Uterus (tissue), 4 donors: ENCODE data around the gene MUC13. TPM values are rescaled to one million over a fixed set of nuclear protein-coding genes. Genes with fewer than 3 reads are reported as not detected.

Experiments
- DNase-seq, 2 donors: peaks; one replicate each; pipeline ENCODE4 v3.0.0-alpha.2; 2019 to 2020
- H3K27ac ChIP-seq, 2 donors: fragments of 200-600 bp; sonication (generic); 1 replicate in 1 of 2; 2 replicates in 1 of 2; pipeline ENCODE4 v1.5.1; 2016 to 2018
- H3K27me3 ChIP-seq, 2 donors: fragments of 200-600 bp; sonication (generic); one replicate each; pipeline ENCODE4 v1.5.1; 2018 to 2019; ENCODE audit warnings: control low read depth in 1 of 2
- H3K36me3 ChIP-seq, 2 donors: fragments of 200-600 bp; sonication (generic); one replicate each; pipeline ENCODE4 v1.5.1; 2019; ENCODE audit warnings: control low read depth in 1 of 2
- H3K4me1 ChIP-seq, 2 donors: fragments of 200-600 bp; sonication (generic); one replicate each; pipeline ENCODE4 v1.5.1; 2018 to 2019; ENCODE audit warnings: control low read depth in 1 of 2
- H3K4me3 ChIP-seq, 2 donors: fragments of 200-600 bp; sonication (generic); 1 replicate in 1 of 2; 2 replicates in 1 of 2; pipeline ENCODE4 v1.5.1; 2018 to 2019; ENCODE audit warnings: mild to moderate bottlenecking in 1 of 2
- H3K9me3 ChIP-seq, 2 donors: fragments of 200-600 bp; sonication (generic); one replicate each; pipeline ENCODE4 v1.5.1; 2019; ENCODE audit warnings: control low read depth in 1 of 2
- POLR2A ChIP-seq, 2 donors: fragments of 450-650 bp; IDR thresholded peaks; one replicate each; pipeline ENCODE4 v1.6.1; 2016; ENCODE audit warnings: antibody characterized with exemption in 2 of 2, mild to moderate bottlenecking in 1 of 2, moderate library complexity in 1 of 2
- intact Hi-C: fragments of 100-400 bp; cut with DNase I; formaldehyde crosslinking; loops from one replicate; pipeline ENCODE4 v1.15.1; 2023; ENCODE audit warnings: low total_unique reads
- total RNA-seq, 4 donors: library from RNA; depleted of rRNA in 3 of 4; stranded (reverse); fragments of >200 nt in 3 of 4; gene quantifications; one replicate each; pipeline versions ENCODE4 v1.1.0 to v1.2.4, GENCODE V29; 2014 to 2023
- TF ChIP-seq, protein P1 (sequence below), 4 experiments: fragments of 200-600 bp in 2 of 4; fragments of 450-650 bp in 2 of 4; sonication (generic) in 2 of 4; IDR thresholded peaks; one replicate each; pipeline ENCODE4 v1.5.1; 2016 to 2019; ENCODE audit warnings: antibody characterized with exemption in 4 of 4, mild to moderate bottlenecking in 2 of 4, moderate library complexity in 1 of 4
- donor health status: DM: yes; HTN: yes; CAD: no.

The MUC13 gene
- total RNA-seq, 4 donors from 2014 or later = 0.51 TPM; not detected in 3

DNA sequence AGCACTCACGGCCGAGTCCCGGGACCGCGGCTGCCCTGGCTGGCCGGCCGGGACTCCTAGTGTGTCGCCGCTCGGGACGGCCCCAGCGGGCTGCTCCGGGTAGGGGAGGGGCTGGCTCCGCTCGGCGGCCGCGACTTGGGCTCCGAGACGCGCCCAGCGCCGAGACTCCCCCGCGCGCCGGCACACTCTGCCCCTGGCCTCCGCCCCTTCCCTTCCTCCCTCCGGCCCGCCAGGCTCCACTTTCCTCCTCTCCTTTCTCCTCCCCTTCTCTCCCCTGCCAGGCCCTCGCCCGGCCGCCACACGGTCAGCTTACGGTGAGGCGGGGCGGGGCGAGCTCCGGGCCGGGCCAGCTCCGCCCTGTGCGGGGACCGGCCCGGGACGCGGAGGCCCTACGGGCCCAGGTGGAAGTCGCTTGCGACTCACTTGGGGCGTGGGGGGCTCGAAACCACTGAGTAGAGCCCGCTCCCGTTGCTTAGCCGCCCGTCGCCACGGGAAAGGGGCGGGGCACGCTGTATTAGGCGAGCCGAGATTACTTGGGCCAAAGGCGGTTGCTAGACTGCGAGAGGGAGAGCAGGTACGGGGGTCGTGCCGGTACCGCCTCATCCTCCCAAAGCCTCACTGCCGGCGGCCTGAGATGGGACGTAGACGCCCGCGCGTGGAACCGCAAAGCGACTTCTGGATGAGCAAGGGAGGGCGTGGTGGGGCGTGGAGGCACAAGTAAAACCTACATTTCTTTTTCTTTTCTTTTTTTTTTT lies 47.2 kb downstream of the MUC13 start, which contains the start of gene ITGB5:
Gene ITGB5 (minus strand): TSS at position 189 of the 755 bp plus-strand sequence. CDS start 365 bp downstream, outside the sequence.
- intact Hi-C loops = no loop called here
- no peaks in the 10 kb centered on the region for H3K27me3 ChIP-seq
- peak within 1 kb of the TSS; percentile 94 to 96 for H3K27ac ChIP-seq
- no peaks in the 10 kb centered on the region for H3K36me3 ChIP-seq
- H3K9me3 ChIP-seq = no peaks in the 10 kb centered on the region
- peaks cover 0 to 7% of the 10 kb centered on the region in 2 donors for H3K4me1 ChIP-seq
- peak; percentile 83 to 84 for DNase-seq
- peak within 1 kb of the TSS; percentile 51 to 90 for H3K4me3 ChIP-seq
- peak; percentile 63 to 64 for TF ChIP-seq POLR2A (IDR thresholded peaks at IDR 0.05)
- TF ChIP-seq, protein P1, sequence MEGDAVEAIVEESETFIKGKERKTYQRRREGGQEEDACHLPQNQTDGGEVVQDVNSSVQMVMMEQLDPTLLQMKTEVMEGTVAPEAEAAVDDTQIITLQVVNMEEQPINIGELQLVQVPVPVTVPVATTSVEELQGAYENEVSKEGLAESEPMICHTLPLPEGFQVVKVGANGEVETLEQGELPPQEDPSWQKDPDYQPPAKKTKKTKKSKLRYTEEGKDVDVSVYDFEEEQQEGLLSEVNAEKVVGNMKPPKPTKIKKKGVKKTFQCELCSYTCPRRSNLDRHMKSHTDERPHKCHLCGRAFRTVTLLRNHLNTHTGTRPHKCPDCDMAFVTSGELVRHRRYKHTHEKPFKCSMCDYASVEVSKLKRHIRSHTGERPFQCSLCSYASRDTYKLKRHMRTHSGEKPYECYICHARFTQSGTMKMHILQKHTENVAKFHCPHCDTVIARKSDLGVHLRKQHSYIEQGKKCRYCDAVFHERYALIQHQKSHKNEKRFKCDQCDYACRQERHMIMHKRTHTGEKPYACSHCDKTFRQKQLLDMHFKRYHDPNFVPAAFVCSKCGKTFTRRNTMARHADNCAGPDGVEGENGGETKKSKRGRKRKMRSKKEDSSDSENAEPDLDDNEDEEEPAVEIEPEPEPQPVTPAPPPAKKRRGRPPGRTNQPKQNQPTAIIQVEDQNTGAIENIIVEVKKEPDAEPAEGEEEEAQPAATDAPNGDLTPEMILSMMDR (IDR thresholded peaks at IDR 0.05) = peak in 2 of 4 experiments; percentile 2 to 20

DNA sequence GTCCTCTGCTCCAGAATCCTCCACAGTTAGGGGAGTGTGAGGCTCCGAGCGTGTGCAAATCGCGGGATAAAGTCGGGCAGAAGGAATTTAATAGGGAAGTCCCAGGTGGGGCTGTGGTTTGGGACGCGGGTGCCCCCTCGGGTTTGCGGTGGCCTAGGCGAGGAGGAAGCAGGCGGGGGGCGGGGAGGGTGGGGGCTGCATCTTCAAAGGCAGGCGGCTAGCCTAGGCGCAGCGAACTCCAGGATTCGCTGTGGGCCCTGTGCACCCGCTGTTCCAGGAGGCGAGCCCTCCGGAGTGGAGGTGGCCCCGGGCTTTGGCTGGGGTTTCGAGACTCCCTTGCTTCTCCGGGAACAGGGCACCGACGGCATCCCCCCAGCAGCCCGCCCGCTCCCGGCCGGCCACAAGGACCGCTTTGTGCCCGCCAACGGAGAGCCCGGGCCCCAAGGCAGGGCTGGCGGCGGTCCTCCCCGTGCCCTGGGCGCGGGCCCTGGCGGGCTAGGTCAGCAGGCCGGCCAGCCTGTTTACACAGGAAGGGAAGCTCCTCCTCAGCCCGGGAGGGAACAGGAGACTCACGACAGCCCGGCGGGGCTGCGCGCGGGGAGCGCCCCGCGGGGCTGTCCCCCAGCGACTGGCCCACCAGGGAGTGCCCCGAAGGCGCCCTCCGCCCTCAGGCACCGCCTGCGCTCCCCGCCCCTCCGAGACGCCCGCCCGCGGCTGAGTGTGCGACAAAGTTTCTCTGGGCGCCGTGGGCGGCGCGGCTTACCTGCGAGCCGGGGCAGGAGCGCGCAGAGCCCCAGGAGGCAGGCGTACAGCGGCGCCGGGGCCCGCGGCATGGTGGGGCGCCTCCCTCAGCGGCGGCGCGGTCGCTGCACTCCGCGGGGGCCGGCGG lies 48.1 kb downstream of the MUC13 start:
- peak overlapping the region; percentile 51 to 90 for H3K4me3 ChIP-seq
- no peaks in the 10 kb centered on the region for H3K27me3 ChIP-seq
- TF ChIP-seq, protein P1 (IDR thresholded peaks at IDR 0.05) = peak in 2 of 4 experiments; percentile 6 to 10
- peak; percentile 19 to 22 for TF ChIP-seq POLR2A (IDR thresholded peaks at IDR 0.05)
- H3K4me1 ChIP-seq = peaks cover 0 to 7% of the 10 kb centered on the region in 2 donors
- DNase-seq = peak; percentile 40 to 47
- no peaks in the 10 kb centered on the region for H3K36me3 ChIP-seq
- peak overlapping the region; percentile 94 to 96 for H3K27ac ChIP-seq
- intact Hi-C loops = no loop called here
- H3K9me3 ChIP-seq = no peaks in the 10 kb centered on the region

DNA sequence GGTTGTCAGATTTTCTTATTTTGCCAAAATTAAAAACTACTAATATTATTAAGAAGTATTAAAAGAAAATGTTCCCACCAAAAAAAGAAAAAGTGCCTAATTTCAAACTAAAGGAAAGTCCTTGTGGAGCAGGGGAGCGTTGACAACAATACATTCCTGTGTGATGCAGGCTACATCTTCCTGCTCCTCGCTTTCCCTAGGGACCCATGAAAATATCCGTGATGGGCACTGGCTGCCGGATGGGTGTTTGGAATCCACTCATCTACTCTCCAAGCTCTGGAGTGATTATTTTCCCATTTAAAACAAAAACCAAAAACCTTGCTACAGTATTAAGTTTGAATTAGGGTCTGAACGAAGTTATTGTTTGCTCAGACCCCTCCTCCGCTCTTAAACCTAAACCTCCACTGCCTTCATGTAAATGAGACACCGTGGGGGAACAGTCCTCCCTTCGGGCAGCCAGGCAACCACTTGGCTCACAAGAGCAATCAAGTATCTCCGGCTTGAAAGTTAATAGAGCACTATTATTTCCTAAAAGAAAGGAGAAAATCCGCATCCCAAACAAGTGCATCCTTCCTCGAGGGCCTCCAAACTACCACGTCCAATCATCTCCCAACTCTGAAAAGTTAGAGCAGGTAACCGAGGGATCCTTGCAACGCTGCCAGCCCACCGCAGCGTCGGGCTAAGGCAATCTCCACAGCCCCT lies 48.9 kb downstream of the MUC13 start:
- DNase-seq = no peak
- TF ChIP-seq POLR2A (IDR thresholded peaks at IDR 0.05) = no peak
- TF ChIP-seq, protein P1 (IDR thresholded peaks at IDR 0.05) = no peak
- H3K27me3 ChIP-seq = no peaks in the 10 kb centered on the region
- H3K4me1 ChIP-seq = peaks cover 0 to 7% of the 10 kb centered on the region in 2 donors
- peak overlapping the region; percentile 94 to 96 for H3K27ac ChIP-seq
- no peaks in the 10 kb centered on the region for H3K9me3 ChIP-seq
- intact Hi-C loops = no loop called here
- peak overlapping the region; percentile 51 to 90 for H3K4me3 ChIP-seq
- H3K36me3 ChIP-seq = no peaks in the 10 kb centered on the region

DNA sequence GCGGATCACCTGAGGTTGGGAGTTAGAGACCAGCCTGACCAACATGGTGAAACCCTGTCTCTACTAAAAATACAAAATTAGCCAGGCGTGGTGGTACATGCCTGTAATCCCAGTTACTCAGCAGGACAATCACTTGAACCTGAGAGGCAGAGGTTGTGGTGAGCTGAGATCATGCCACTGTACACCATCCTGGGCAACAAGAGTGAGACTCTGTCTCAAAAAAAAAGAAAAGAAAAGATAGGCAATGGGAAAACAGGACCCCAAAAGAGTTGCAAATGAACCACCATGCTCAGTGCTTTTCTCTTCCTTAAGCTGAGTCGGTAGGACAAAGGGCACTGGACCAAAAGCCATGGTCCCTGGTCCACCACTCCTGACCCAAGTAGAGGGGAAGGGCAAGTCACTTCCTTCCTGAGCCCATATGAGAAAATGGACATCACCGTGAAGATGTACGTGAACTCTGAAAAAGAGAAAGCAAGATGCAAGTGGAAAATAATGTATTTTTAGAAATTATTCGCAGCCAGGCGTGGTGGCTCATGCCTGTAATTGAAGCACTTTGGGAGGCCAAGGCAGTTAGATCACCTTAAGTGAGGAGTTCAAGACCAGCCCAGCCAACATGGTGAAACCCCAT lies 50.0 kb downstream of the MUC13 start:
- H3K27me3 ChIP-seq = no peaks in the 10 kb centered on the region
- no peak overlapping the region for H3K4me3 ChIP-seq
- H3K27ac ChIP-seq = peak overlapping the region in 1 of 2 donors; percentile 94
- no peaks in the 10 kb centered on the region for H3K36me3 ChIP-seq
- no peaks in the 10 kb centered on the region for H3K9me3 ChIP-seq
- intact Hi-C loops = no loop called here
- peaks cover 5 to 7% of the 10 kb centered on the region in 2 donors for H3K4me1 ChIP-seq
- no peak for TF ChIP-seq POLR2A (IDR thresholded peaks at IDR 0.05)
- TF ChIP-seq, protein P1 (IDR thresholded peaks at IDR 0.05) = no peak
- no peak for DNase-seq
